Measurements from ENCODE around the gene BCHE.
"Not testable (repeated sequence)": the region's sequence is repeated elsewhere in the genome, so short reads cannot be mapped to it uniquely, and the experiment has no call there.

The BCHE gene

GRCh38 chr3:165815682-165816081, 21.5 kb downstream of the BCHE start:
- DNase-seq: no peak

GRCh38 chr3:165814380-165814779, 22.8 kb downstream of the BCHE start:
- DNase-seq: no peak

- DNase-seq: not testable (repeated sequence)
Observed at GRCh38 chr3:165807937-165808336, 29.3 kb downstream of the BCHE start.

GRCh38 chr3:165805946-165806561, 31.2 kb downstream of the BCHE start:
- no peak for DNase-seq

- no peak for DNase-seq
Observed at GRCh38 chr3:165803471-165803870, 33.8 kb downstream of the BCHE start.

GRCh38 chr3:165800970-165801369, 36.3 kb downstream of the BCHE start:
- DNase-seq: no peak

- DNase-seq: no peak
Observed at GRCh38 chr3:165799026-165799425, 38.2 kb downstream of the BCHE start.

- DNase-seq: no peak
Observed at GRCh38 chr3:165797551-165797950, 39.7 kb downstream of the BCHE start.

- DNase-seq: no peak
Observed at GRCh38 chr3:165796701-165797100, 40.5 kb downstream of the BCHE start.

GRCh38 chr3:165788531-165788930, 48.7 kb downstream of the BCHE start:
- DNase-seq: no peak

- no peak for DNase-seq
Observed at GRCh38 chr3:165786013-165786412, 51.2 kb downstream of the BCHE start.

GRCh38 chr3:165784337-165784736, 52.9 kb downstream of the BCHE start:
- DNase-seq: no peak

- DNase-seq: no peak
Observed at GRCh38 chr3:165783383-165783782, 53.8 kb downstream of the BCHE start.

GRCh38 chr3:165778891-165779290, 58.3 kb downstream of the BCHE start:
- no peak for DNase-seq

- no peak for DNase-seq
Observed at GRCh38 chr3:165778456-165778855, 58.8 kb downstream of the BCHE start.

- no peak for DNase-seq
Observed at GRCh38 chr3:165775824-165776223, 61.4 kb downstream of the BCHE start.

- no peak for DNase-seq
Observed at GRCh38 chr3:165770781-165771180, 66.4 kb downstream of the BCHE start.

GRCh38 chr3:165768680-165769079, 68.5 kb downstream of the BCHE start:
- no peak for DNase-seq

GRCh38 chr3:165759041-165759440, 78.2 kb downstream of the BCHE start:
- DNase-seq: no peak

- no peak for DNase-seq
Observed at GRCh38 chr3:165755571-165755970, 81.7 kb downstream of the BCHE start.

GRCh38 chr3:165754219-165755007, 82.8 kb downstream of the BCHE start:
- no peak for DNase-seq

GRCh38 chr3:165753560-165753959, 83.7 kb downstream of the BCHE start:
- no peak for DNase-seq

GRCh38 chr3:165751637-165752036, 85.6 kb downstream of the BCHE start:
- DNase-seq: no peak

GRCh38 chr3:165749821-165750220, 87.4 kb downstream of the BCHE start:
- DNase-seq: no peak

GRCh38 chr3:165749241-165749640, 88.0 kb downstream of the BCHE start:
- DNase-seq: no peak

Measured in CD4-positive, alpha-beta T cell treated with Interleukin-4 for 4 hours (primary cell).